AG20443 (cell line): ENCODE data around the gene CSF1R.

Experiments used
- DNase-seq: peaks from one replicate; pipeline ENCODE4 v3.0.0; 2012; ENCODE audit warnings: low spot score, mixed read lengths

CSF1R gene

GRCh38 chr5:150023136-150023535, 63.2 kb downstream of the CSF1R start:
- DNase-seq, result no peak

- no peak for DNase-seq
These were observed 63.7 kb downstream of the CSF1R start for GRCh38 chr5:150022681-150023080.

GRCh38 chr5:150022158-150022531, 64.2 kb downstream of the CSF1R start:
- DNase-seq, result peak; percentile 75

GRCh38 chr5:150021491-150022157, 64.7 kb downstream of the CSF1R start:
- DNase-seq, result no peak

GRCh38 chr5:150020249-150020648, 66.1 kb downstream of the CSF1R start:
- no peak for DNase-seq

GRCh38 chr5:150017226-150018005, 68.9 kb downstream of the CSF1R start:
- no peak for DNase-seq

GRCh38 chr5:150016537-150016936, 69.8 kb downstream of the CSF1R start:
- DNase-seq, result no peak

- DNase-seq, result no peak
These were observed 70.9 kb downstream of the CSF1R start for GRCh38 chr5:150015415-150015814.

- DNase-seq, result no peak
These were observed 71.9 kb downstream of the CSF1R start for GRCh38 chr5:150014456-150014855.

GRCh38 chr5:150013931-150014330, 72.4 kb downstream of the CSF1R start:
- DNase-seq, result no peak

GRCh38 chr5:150009671-150010387, 76.5 kb downstream of the CSF1R start:
- no peak for DNase-seq

GRCh38 chr5:150007050-150007449, 79.3 kb downstream of the CSF1R start:
- DNase-seq, result no peak

GRCh38 chr5:150006318-150006717, 80.0 kb downstream of the CSF1R start:
- no peak for DNase-seq
